Neural progenitor cell (in vitro differentiated cells): Measurements from ENCODE around the gene PKD2L1. TPM values are rescaled to one million over a fixed set of nuclear protein-coding genes. Genes with fewer than 3 reads are reported as not detected.

Experiments
- DNase-seq: peaks from one replicate; pipeline ENCODE4 v3.0.0-alpha.2; 2016; ENCODE audit warnings: low spot score
- H2AFZ ChIP-seq: fragments of 200-600 bp; sonication (generic); replicated peaks from 2 replicates; pipeline ENCODE4 v1.6.1; 2016; ENCODE audit warnings: antibody characterized with exemption
- H3F3A ChIP-seq: fragments of 200-600 bp; sonication (generic); 2 replicates; pipeline ENCODE4 v1.6.1; 2016; ENCODE audit warnings: antibody characterized with exemption, low read depth
- H3K27ac ChIP-seq: fragments of 200-600 bp; sonication (generic); 2 replicates; pipeline ENCODE4 v1.5.1; 2016; ENCODE audit warnings: mild to moderate bottlenecking
- H3K27me3 ChIP-seq: fragments of 200-600 bp; sonication (generic); 2 replicates; pipeline ENCODE4 v1.6.1; 2016; ENCODE audit warnings: mild to moderate bottlenecking, moderate library complexity
- H3K36me3 ChIP-seq: fragments of 200-600 bp; sonication (generic); 2 replicates; pipeline ENCODE4 v1.5.1; 2016
- H3K4me1 ChIP-seq: fragments of 200-600 bp; sonication (generic); 2 replicates; pipeline ENCODE4 v1.6.1; 2016; ENCODE audit warnings: mixed run types
- H3K4me2 ChIP-seq: fragments of 200-600 bp; sonication (generic); 2 replicates; pipeline ENCODE4 v1.6.1; 2016
- H3K4me3 ChIP-seq: fragments of 200-600 bp; sonication (generic); 2 replicates; pipeline ENCODE4 v1.5.1; 2016
- H3K79me2 ChIP-seq: fragments of 200-600 bp; sonication (generic); 2 replicates; pipeline ENCODE4 v1.6.1; 2016; ENCODE audit warnings: low read depth
- H3K9ac ChIP-seq: fragments of 200-600 bp; sonication (generic); 2 replicates; pipeline ENCODE4 v1.6.1; 2016
- H3K9me3 ChIP-seq: fragments of 200-600 bp; sonication (generic); 2 replicates; pipeline ENCODE4 v1.5.1; 2016; ENCODE audit warnings: low read depth
- H4K20me1 ChIP-seq: fragments of 200-600 bp; sonication (generic); 2 replicates; pipeline ENCODE4 v1.6.1; 2016; ENCODE audit warnings: low read depth
- H3K27ac Mint-ChIP-seq: 3 replicates; pipeline ENCODE4 v1.8.0; 2021; ENCODE audit warnings: mixed read lengths
- H3K27me3 Mint-ChIP-seq: 2 replicates; pipeline ENCODE4 v1.8.0; 2022; ENCODE audit warnings: low read depth, mild to moderate bottlenecking, inconsistent platforms, moderate library complexity, mixed read lengths; ENCODE audit not compliant: insufficient read depth
- H3K36me3 Mint-ChIP-seq: 3 replicates; pipeline ENCODE4 v1.8.0; 2021; ENCODE audit warnings: mixed read lengths
- H3K4me1 Mint-ChIP-seq: 3 replicates; pipeline ENCODE4 v1.8.0; 2021; ENCODE audit warnings: mixed read lengths
- H3K4me3 Mint-ChIP-seq: 3 replicates; pipeline ENCODE4 v1.8.0; 2021; ENCODE audit warnings: mild to moderate bottlenecking, moderate library complexity, mixed read lengths
- H3K9me3 Mint-ChIP-seq: 3 replicates; pipeline ENCODE4 v1.8.0; 2020; ENCODE audit warnings: mixed read lengths
- EZH2 ChIP-seq: fragments of 200-600 bp; sonication (generic); IDR thresholded peaks from 2 replicates; pipeline ENCODE4 v1.6.1; 2017; ENCODE audit warnings: antibody characterized with exemption, mild to moderate bottlenecking, moderate library complexity
- EZH2phosphoT487 ChIP-seq: fragments of 200-600 bp; sonication (generic); IDR thresholded peaks from 2 replicates; pipeline ENCODE4 v1.6.1; 2017; ENCODE audit warnings: antibody characterized with exemption
- total RNA-seq: library from RNA; depleted of rRNA; stranded (reverse); fragments of >200 nt; gene quantifications from 2 replicates; pipeline ENCODE4 v1.2.3, GENCODE V29; 2015; ENCODE audit warnings: low replicate concordance
- TF ChIP-seq, protein P1 (sequence below): fragments of 200-600 bp; sonication (generic); IDR thresholded peaks from 2 replicates; pipeline ENCODE4 v1.5.1; 2017; ENCODE audit warnings: antibody characterized with exemption, mild to moderate bottlenecking

PKD2L1 gene
- total RNA-seq, 1 donor from 2014 or later: not detected

DNA sequence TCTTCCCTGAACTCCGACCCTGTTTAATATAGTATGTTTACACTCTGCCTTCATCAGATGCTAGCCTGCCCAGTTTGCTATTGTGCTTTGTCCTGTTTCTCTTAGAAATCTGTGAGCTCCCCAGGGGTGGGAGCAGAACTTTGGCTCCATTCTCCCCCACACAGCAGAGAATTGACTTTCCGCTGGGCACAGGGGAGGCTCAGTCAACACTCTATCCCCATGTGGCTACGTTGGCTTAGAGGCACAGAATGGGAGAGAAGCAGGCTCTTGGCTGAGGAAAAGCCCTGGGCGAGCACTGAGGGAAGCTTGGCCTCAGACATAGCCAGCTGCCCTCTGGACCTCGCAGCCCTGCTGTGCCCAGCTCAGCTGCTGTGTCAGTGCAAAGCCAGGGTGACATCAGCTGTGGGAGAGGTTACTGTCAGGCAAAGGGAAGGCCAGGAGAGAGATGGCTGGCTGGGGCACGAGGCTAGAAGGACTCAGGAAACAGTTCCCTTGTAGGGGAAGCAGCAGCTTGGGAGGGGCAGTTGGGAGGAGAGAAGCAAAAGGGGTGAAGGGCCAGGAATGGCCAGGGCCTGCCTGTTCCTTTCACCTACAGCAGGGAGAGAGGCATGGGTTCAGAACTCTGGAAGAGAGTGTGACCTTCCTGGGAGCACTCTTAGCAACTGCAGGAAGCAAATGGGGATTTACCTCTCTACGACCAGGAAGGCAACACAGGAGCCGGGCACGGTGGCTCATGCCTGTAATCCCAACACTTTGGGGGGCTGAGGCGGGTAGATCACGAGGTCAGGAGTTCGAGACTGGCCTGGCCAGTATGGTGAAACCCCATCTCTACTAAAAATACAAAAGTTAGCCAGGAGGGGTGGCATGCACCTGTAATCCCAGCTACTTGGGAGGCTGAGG lies 11.2 kb upstream of the PKD2L1 start:
- Histone ChIP-seq H3K4me1 (peaks cover 20% of the 10 kb centered on the region), H2AFZ (peak overlapping the region; percentile 87), H3K79me2 (peaks cover 14% of the 10 kb centered on the region), H3K4me2 (no peak overlapping the region), H3K9me3 (no peaks in the 10 kb centered on the region), H3K27ac (no peak overlapping the region), H3K4me3 (no peak overlapping the region), H3K36me3 (no peaks in the 10 kb centered on the region), H4K20me1 (no peaks in the 10 kb centered on the region), H3F3A (peaks cover 27% of the 10 kb centered on the region), H3K9ac (no peak overlapping the region), H3K27me3 (no peaks in the 10 kb centered on the region)
- peak overlapping the region; percentile 97 for H3K27ac Mint-ChIP-seq
- peak; percentile 41 for DNase-seq
- H3K4me1 Mint-ChIP-seq: peaks cover 62% of the 10 kb centered on the region
- H3K27me3 Mint-ChIP-seq: peaks cover 18% of the 10 kb centered on the region
- H3K4me3 Mint-ChIP-seq: peak overlapping the region; percentile 66
- H3K36me3 Mint-ChIP-seq: no peaks in the 10 kb centered on the region
- no peaks in the 10 kb centered on the region for H3K9me3 Mint-ChIP-seq
- TF ChIP-seq EZH2phosphoT487: no peak
- no peak for TF ChIP-seq EZH2

DNA sequence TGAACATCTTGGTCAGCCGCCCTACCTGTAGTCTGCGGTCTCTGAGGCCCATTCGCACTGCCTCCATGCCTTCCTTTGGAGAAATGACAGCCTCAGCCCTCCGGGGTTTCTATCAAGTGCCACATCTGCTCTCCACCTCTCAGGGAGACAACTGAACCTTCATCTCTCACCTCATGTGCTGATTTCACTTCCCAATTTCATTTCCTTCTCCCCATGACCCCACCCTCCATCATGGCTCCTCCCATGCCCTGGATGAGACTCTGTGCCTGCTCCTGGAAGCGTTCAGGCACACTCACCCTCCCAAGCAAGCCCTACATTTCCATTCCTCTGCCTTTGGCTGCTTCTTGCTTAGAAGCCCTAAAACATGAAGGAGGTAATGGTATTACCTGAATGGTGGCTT lies 9.2 kb upstream of the PKD2L1 start:
- peaks cover 44% of the 10 kb centered on the region for H3K4me1 Mint-ChIP-seq
- no peaks in the 10 kb centered on the region for H3K79me2 ChIP-seq
- H4K20me1 ChIP-seq: no peaks in the 10 kb centered on the region
- H3K27me3 ChIP-seq: peaks cover 4% of the 10 kb centered on the region
- no peaks in the 10 kb centered on the region for H3K9me3 Mint-ChIP-seq
- no peaks in the 10 kb centered on the region for H3K36me3 ChIP-seq
- H3F3A ChIP-seq: peaks cover 18% of the 10 kb centered on the region
- no peaks in the 10 kb centered on the region for H3K36me3 Mint-ChIP-seq
- H3K27ac Mint-ChIP-seq: no peak overlapping the region
- H3K27me3 Mint-ChIP-seq: peaks cover 13% of the 10 kb centered on the region
- H3K9me3 ChIP-seq: no peaks in the 10 kb centered on the region
- DNase-seq: no peak
- no peak overlapping the region for H3K9ac ChIP-seq
- no peak overlapping the region for H2AFZ ChIP-seq
- H3K4me3 ChIP-seq: no peak overlapping the region
- no peak overlapping the region for H3K4me3 Mint-ChIP-seq
- no peak overlapping the region for H3K4me2 ChIP-seq
- no peak overlapping the region for H3K27ac ChIP-seq
- H3K4me1 ChIP-seq: peaks cover 13% of the 10 kb centered on the region
- no peak for TF ChIP-seq EZH2phosphoT487
- TF ChIP-seq EZH2: no peak
- TF ChIP-seq, protein P1, sequence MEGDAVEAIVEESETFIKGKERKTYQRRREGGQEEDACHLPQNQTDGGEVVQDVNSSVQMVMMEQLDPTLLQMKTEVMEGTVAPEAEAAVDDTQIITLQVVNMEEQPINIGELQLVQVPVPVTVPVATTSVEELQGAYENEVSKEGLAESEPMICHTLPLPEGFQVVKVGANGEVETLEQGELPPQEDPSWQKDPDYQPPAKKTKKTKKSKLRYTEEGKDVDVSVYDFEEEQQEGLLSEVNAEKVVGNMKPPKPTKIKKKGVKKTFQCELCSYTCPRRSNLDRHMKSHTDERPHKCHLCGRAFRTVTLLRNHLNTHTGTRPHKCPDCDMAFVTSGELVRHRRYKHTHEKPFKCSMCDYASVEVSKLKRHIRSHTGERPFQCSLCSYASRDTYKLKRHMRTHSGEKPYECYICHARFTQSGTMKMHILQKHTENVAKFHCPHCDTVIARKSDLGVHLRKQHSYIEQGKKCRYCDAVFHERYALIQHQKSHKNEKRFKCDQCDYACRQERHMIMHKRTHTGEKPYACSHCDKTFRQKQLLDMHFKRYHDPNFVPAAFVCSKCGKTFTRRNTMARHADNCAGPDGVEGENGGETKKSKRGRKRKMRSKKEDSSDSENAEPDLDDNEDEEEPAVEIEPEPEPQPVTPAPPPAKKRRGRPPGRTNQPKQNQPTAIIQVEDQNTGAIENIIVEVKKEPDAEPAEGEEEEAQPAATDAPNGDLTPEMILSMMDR: no peak

DNA sequence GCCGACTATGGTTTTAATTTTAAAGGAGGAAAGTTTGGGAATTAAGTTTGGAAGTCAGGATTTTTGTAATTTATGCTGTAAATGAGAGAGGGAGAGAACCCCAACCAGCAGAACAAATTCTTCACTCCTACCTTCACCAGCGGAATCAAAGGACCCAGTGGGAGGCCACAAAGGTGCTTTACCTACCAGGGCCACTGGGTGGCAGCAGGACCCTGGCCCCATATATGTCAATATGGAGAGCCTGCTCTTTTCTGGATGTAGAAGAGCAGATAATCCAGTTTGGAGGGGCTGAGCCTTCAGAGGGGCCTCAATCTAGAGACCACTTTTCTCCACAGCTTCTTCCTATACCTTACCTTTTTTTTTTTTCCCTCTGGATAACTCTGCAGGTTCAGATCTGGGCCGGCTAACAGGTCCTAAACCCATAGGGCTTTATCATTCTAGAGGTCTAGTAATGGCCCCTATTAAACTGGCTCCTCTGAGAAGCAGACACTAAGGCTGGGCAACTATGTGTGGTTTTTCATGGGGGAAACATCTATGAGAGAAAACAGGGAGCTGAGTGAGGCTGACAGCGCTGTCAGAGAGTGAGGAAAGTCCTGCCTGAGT lies 8.5 kb upstream of the PKD2L1 start:
- Histone ChIP-seq H3K79me2 (no peaks in the 10 kb centered on the region), H3K27me3 (peaks cover 4% of the 10 kb centered on the region), H3K4me3 (no peak overlapping the region), H3F3A (peaks cover 19% of the 10 kb centered on the region), H4K20me1 (no peaks in the 10 kb centered on the region), H3K4me2 (no peak overlapping the region), H3K9ac (no peak overlapping the region), H2AFZ (peak overlapping the region; percentile 46), H3K9me3 (no peaks in the 10 kb centered on the region), H3K27ac (no peak overlapping the region), H3K36me3 (no peaks in the 10 kb centered on the region), H3K4me1 (peaks cover 13% of the 10 kb centered on the region)
- H3K27ac Mint-ChIP-seq: peak overlapping the region; percentile 18
- peaks cover 13% of the 10 kb centered on the region for H3K27me3 Mint-ChIP-seq
- TF ChIP-seq EZH2phosphoT487: no peak
- TF ChIP-seq, protein P1: peak; percentile 87
- H3K36me3 Mint-ChIP-seq: no peaks in the 10 kb centered on the region
- no peaks in the 10 kb centered on the region for H3K9me3 Mint-ChIP-seq
- H3K4me3 Mint-ChIP-seq: peak overlapping the region; percentile 16
- DNase-seq: peak; percentile 81
- H3K4me1 Mint-ChIP-seq: peaks cover 48% of the 10 kb centered on the region
